SU-DHL-6 (cell line): Measurements from ENCODE around the gene PDGFC.

Experiments used
- EZH2phosphoT487 ChIP-seq: fragments of 200-600 bp; sonication (generic), shearing (Covaris generic); conservative IDR thresholded peaks from 2 replicates; pipeline ENCODE4 v1.6.1; 2018; ENCODE audit warnings: mild to moderate bottlenecking, antibody characterized with exemption, low read length, moderate library complexity, mixed read lengths
- TF ChIP-seq, protein P1 (sequence below): fragments of 200-600 bp; sonication (generic); IDR thresholded peaks from one replicate; pipeline ENCODE4 v1.5.1; 2017; ENCODE audit warnings: antibody characterized with exemption, mild to moderate bottlenecking, low read length, moderate library complexity; ENCODE audit not compliant: insufficient read depth, poor library complexity, severe bottlenecking

DNA sequence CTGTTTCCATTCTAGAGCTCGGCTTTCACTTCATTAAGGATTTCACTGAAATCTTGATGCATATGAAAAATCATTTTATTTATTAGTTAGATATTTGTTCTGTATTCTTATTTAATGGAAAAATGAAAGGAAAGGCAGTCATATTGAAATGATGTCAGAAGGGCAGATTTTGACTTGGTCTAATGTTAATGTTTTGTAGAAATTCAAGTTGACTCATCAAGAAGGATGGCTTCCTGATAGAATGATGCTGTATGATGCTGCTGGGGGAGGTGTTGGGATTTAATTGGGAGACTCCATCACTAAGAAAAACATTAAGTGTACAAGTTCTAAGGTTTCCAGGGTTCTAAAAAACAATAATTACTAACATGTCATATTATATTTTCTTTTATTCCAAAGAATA, 204.8 kb downstream of the PDGFC start:
- TF ChIP-seq EZH2phosphoT487 = no peak
- TF ChIP-seq, protein P1, sequence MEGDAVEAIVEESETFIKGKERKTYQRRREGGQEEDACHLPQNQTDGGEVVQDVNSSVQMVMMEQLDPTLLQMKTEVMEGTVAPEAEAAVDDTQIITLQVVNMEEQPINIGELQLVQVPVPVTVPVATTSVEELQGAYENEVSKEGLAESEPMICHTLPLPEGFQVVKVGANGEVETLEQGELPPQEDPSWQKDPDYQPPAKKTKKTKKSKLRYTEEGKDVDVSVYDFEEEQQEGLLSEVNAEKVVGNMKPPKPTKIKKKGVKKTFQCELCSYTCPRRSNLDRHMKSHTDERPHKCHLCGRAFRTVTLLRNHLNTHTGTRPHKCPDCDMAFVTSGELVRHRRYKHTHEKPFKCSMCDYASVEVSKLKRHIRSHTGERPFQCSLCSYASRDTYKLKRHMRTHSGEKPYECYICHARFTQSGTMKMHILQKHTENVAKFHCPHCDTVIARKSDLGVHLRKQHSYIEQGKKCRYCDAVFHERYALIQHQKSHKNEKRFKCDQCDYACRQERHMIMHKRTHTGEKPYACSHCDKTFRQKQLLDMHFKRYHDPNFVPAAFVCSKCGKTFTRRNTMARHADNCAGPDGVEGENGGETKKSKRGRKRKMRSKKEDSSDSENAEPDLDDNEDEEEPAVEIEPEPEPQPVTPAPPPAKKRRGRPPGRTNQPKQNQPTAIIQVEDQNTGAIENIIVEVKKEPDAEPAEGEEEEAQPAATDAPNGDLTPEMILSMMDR = no peak
